B cell (primary cell): ENCODE measurements around the gene PRKAR2A. TPM values are rescaled to one million over a fixed set of nuclear protein-coding genes. Genes with fewer than 3 reads are reported as not detected.
A peak's percentile ranks its signal among the peaks of the same experiment; 100 is the strongest.

Experiments used
- ATAC-seq: fragments of 200-7000 bp; cut with Tn5 transposase; one replicate; pipeline ENCODE4 v1.10.0; 2021; ENCODE audit warnings: low read depth, mild to moderate bottlenecking, moderate number of reproducible peaks, moderate library complexity
- CTCF ChIA-PET: fragments of 350-600 bp; sonication (Branson Sonifier 250); formaldehyde crosslinking; loops from one replicate; lab custom pipeline; 2021; ENCODE audit warnings: antibody characterized with exemption, inconsistent platforms; lab: Charles Lee
- POLR2A ChIA-PET: fragments of 350-600 bp; sonication (Branson Sonifier 250); formaldehyde crosslinking; loops from one replicate; lab custom pipeline; 2021; ENCODE audit warnings: antibody characterized with exemption; lab: Charles Lee
- DNase-seq: peaks from one replicate; pipeline ENCODE4 v3.0.0; 2013
- H2AFZ ChIP-seq: 2 replicates; pipeline ENCODE4 v1.6.1; 2012; ENCODE audit warnings: mild to moderate bottlenecking, low read depth, low read length; ENCODE audit not compliant: insufficient read depth, poor library complexity, severe bottlenecking
- H3K27ac ChIP-seq, 2 donors: 1 replicate in 1 of 2; 2 replicates in 1 of 2; pipeline ENCODE4 v1.5.1; 2012 to 2013; ENCODE audit warnings: low read length in 2 of 2, mild to moderate bottlenecking in 2 of 2, moderate library complexity in 1 of 2
- H3K27me3 ChIP-seq, 4 experiments: fragments of 200-600 bp in 1 of 4; sonication (generic) in 1 of 4; replicated peaks in 1 of 4; 1 replicate in 2 of 4; 2 replicates in 2 of 4; pipeline versions ENCODE4 v1.6.1 to v1.7.0; 2013 to 2016; ENCODE audit warnings: low read length in 3 of 4, mild to moderate bottlenecking in 2 of 4, mixed read lengths in 1 of 4, moderate library complexity in 1 of 4; ENCODE audit not compliant: insufficient read depth in 4 of 4, control insufficient read depth in 3 of 4; ENCODE audit errors: control extremely low read depth in 1 of 4
- H3K36me3 ChIP-seq, 2 experiments: replicated peaks in 1 of 2; 1 replicate in 1 of 2; 2 replicates in 1 of 2; pipeline versions ENCODE4 v1.6.1 to v1.7.1; 2013; ENCODE audit warnings: low read length in 1 of 2; ENCODE audit not compliant: insufficient read depth in 2 of 2, control insufficient read depth in 1 of 2; ENCODE audit errors: control extremely low read depth in 1 of 2, extremely low read depth in 1 of 2
- H3K4me1 ChIP-seq, 2 donors: fragments of 200-600 bp in 1 of 2; sonication (generic) in 1 of 2; 1 replicate in 1 of 2; 2 replicates in 1 of 2; pipeline versions ENCODE4 v1.5.1 to v1.6.1; 2013 to 2017; ENCODE audit warnings: low read length in 2 of 2; ENCODE audit not compliant: control insufficient read depth in 2 of 2, insufficient read depth in 2 of 2
- H3K4me2 ChIP-seq: replicated peaks from 2 replicates; pipeline ENCODE3; 2012; ENCODE audit warnings: mild to moderate bottlenecking, low read depth, low read length; ENCODE audit not compliant: poor library complexity, severe bottlenecking
- H3K4me3 ChIP-seq, 5 experiments: fragments of 200-600 bp in 1 of 5; sonication (generic) in 1 of 5; 1 replicate in 3 of 5; 2 replicates in 2 of 5; pipeline versions ENCODE4 v1.5.1 to v1.7.0; 2011 to 2016; ENCODE audit warnings: low read length in 4 of 5, mild to moderate bottlenecking in 4 of 5, low read depth in 2 of 5, control low read depth in 1 of 5, moderate library complexity in 1 of 5; ENCODE audit not compliant: insufficient read depth in 1 of 5; ENCODE audit errors: control extremely low read depth in 1 of 5, extremely low read depth in 1 of 5
- H3K79me2 ChIP-seq: fragments of 200-600 bp; sonication (generic); one replicate; pipeline ENCODE4 v1.6.0; 2016; ENCODE audit warnings: low read length; ENCODE audit not compliant: control insufficient read depth, insufficient read depth
- H3K9ac ChIP-seq: fragments of 200-600 bp; sonication (generic); 2 replicates; pipeline ENCODE4 v1.6.1; 2017; ENCODE audit warnings: mild to moderate bottlenecking, low read length, moderate library complexity
- H3K9me3 ChIP-seq, 3 donors: one replicate each; pipeline versions ENCODE4 v1.6.1 to v1.7.1; 2013; ENCODE audit warnings: low read length in 2 of 3; ENCODE audit not compliant: control insufficient read depth in 2 of 3, insufficient read depth in 1 of 3; ENCODE audit errors: control extremely low read depth in 1 of 3
- H4K20me1 ChIP-seq: 2 replicates; pipeline ENCODE4 v1.6.0; 2012; ENCODE audit warnings: mild to moderate bottlenecking, low read length; ENCODE audit not compliant: insufficient read depth, control insufficient read depth, poor library complexity, severe bottlenecking
- H3K27ac Mint-ChIP-seq: one replicate; pipeline ENCODE4 v1.8.0; 2021; ENCODE audit warnings: mixed read lengths
- H3K27me3 Mint-ChIP-seq: one replicate; pipeline ENCODE4 v1.8.0; 2021; ENCODE audit warnings: mixed read lengths
- H3K4me1 Mint-ChIP-seq: one replicate; pipeline ENCODE4 v1.8.0; 2021; ENCODE audit warnings: mixed read lengths
- H3K4me3 Mint-ChIP-seq: one replicate; pipeline ENCODE4 v1.8.0; 2021; ENCODE audit warnings: mixed read lengths
- H3K9me3 Mint-ChIP-seq: one replicate; pipeline ENCODE4 v1.8.0; 2022; ENCODE audit warnings: mixed read lengths; ENCODE audit not compliant: insufficient read depth
- CTCF ChIP-seq: fragments of 200-600 bp; IDR thresholded peaks from one replicate; pipeline ENCODE4 v1.8.0; 2022; ENCODE audit warnings: antibody characterized with exemption, mild to moderate bottlenecking
- EZH2 ChIP-seq: IDR thresholded peaks from 2 replicates; pipeline ENCODE4 v1.6.1; 2012; ENCODE audit warnings: borderline replicate concordance, low read depth, mild to moderate bottlenecking, moderate library complexity, low read length; ENCODE audit not compliant: insufficient read depth, poor library complexity, severe bottlenecking
- WGBS: methylation state at CpG from one replicate; pipeline ENCODE4 v1.1.5; 2013; ENCODE audit warnings: missing lambda C conversion rate; ENCODE audit not compliant: insufficient coverage; 5-methylcytosine and 5-hydroxymethylcytosine counted together
- intact Hi-C: fragments of 100-400 bp; cut with micrococcal nuclease; formaldehyde crosslinking; loops from one replicate; pipeline ENCODE4 v1.10.0; 2022
- polyA plus RNA-seq: library from polyadenylated mRNA; depleted of rRNA; stranded (reverse); fragments of >200 nt; gene quantifications from 2 replicates; pipeline ENCODE4 v1.2.3, GENCODE V29; 2012
- total RNA-seq, 2 donors: library from RNA; stranded (reverse); fragments of 120-200 nt in 1 of 2; gene quantifications; 1 replicate in 1 of 2; 2 replicates in 1 of 2; pipeline versions ENCODE4 v1.2.3 to v1.2.4, GENCODE V29; 2013 to 2022

Gene PRKAR2A
- total and polyA plus RNA-seq, 2 donors (not counting 1 experiment from before 2014, with no cell fraction given), result 4.3 to 25.0 TPM

GRCh38 chr3:48715174-48715800, 132.4 kb downstream of the PRKAR2A start:
- Histone ChIP-seq H3K27me3 (no peaks in the 10 kb centered on the region), H2AFZ (no peak overlapping the region), H3K36me3 (peaks cover 0 to 27% of the 10 kb centered on the region in 2 experiments), H3K4me2 (peak overlapping the region; percentile 72), H3K4me1 (peaks cover 20 to 21% of the 10 kb centered on the region in 2 donors), H3K9ac (peak overlapping the region; percentile 91), H3K79me2 (peaks cover 67% of the 10 kb centered on the region), H4K20me1 (peaks cover 25% of the 10 kb centered on the region), H3K27ac (peak overlapping the region in 1 of 2 donors; percentile 40), H3K9me3 (no peaks in the 10 kb centered on the region), H3K4me3 (peak overlapping the region in 1 of 5 experiments; percentile 95)
- Mint-ChIP-seq H3K4me3 (peak overlapping the region; percentile 98), H3K27ac (peak overlapping the region; percentile 10), H3K4me1 (peaks cover 43% of the 10 kb centered on the region), H3K27me3 (no peaks in the 10 kb centered on the region), H3K9me3 (no peaks in the 10 kb centered on the region)
- ATAC-seq, result no peak
- TF ChIP-seq CTCF (no peak), EZH2 (no peak)
- DNase-seq, result no peak
- ChIA-PET POLR2A (interaction anchor here (1.3 kb wide), 1 partner anchor 132 kb away, joined by 3 read pairs; no protein-coding TSS in a partner anchor), CTCF (interaction anchor here (1.0 to 3.2 kb wide), 4 partner anchors 8 to 279 kb away, joined by 3 to 13 read pairs (median 4); partner anchors contain the start of gene NCKIPSD)
- intact Hi-C loops, result loop anchor here (5.0 to 10.0 kb wide), 2 partner anchors 310 to 1522 kb away; partner anchors contain the start of genes GNAI2, IMPDH2 and NDUFAF3

GRCh38 chr3:48711727-48712126, 135.9 kb downstream of the PRKAR2A start:
- H3K4me3 Mint-ChIP-seq, result no peak overlapping the region
- H3K27ac Mint-ChIP-seq, result peak overlapping the region; percentile 10
- DNase-seq (no peak), ATAC-seq (no peak)
- H3K79me2 ChIP-seq, result peaks cover 98% of the 10 kb centered on the region
- H3K9ac ChIP-seq, result no peak overlapping the region
- no peaks in the 10 kb centered on the region for H3K9me3 ChIP-seq
- H3K27me3 ChIP-seq, result no peaks in the 10 kb centered on the region
- H3K4me3 ChIP-seq, result no peak overlapping the region
- no peak for TF ChIP-seq CTCF
- TF ChIP-seq EZH2, result no peak
- intact Hi-C loops, result loop anchor here (10.0 kb wide), 1 partner anchor 313 kb away; the partner anchor contains the start of genes IMPDH2 and NDUFAF3
- peaks cover 8 to 50% of the 10 kb centered on the region in 2 experiments for H3K36me3 ChIP-seq
- no peak overlapping the region for H3K27ac ChIP-seq
- H3K4me1 Mint-ChIP-seq, result peaks cover 57% of the 10 kb centered on the region
- H3K9me3 Mint-ChIP-seq, result no peaks in the 10 kb centered on the region
- no peak overlapping the region for H2AFZ ChIP-seq
- no peaks in the 10 kb centered on the region for H3K27me3 Mint-ChIP-seq
- POLR2A ChIA-PET, result no interaction called here
- no peak overlapping the region for H3K4me2 ChIP-seq
- H3K4me1 ChIP-seq, result peaks cover 21 to 22% of the 10 kb centered on the region in 2 donors
- peaks cover 51% of the 10 kb centered on the region for H4K20me1 ChIP-seq
- CTCF ChIA-PET, result no interaction called here
- 100% methylated on average over 1 of the region's 2 CpGs for WGBS
